Tibial nerve (tissue), 4 donors: Measurements from ENCODE around the gene PLEKHO2. TPM values are rescaled to one million over a fixed set of nuclear protein-coding genes. Genes with fewer than 3 reads are reported as not detected.
A peak's percentile ranks its signal among the peaks of the same experiment; 100 is the strongest.

Experiments
- DNase-seq, 2 donors: peaks; one replicate each; pipeline ENCODE4 v3.0.0-alpha.2; 2019; ENCODE audit warnings: low spot score in 2 of 2
- H3K27ac ChIP-seq, 4 donors: fragments of 200-600 bp; sonication (generic) in 3 of 4; one replicate each; pipeline ENCODE4 v1.5.1; 2017 to 2019; ENCODE audit warnings: mild to moderate bottlenecking in 1 of 4
- H3K27me3 ChIP-seq, 2 donors: fragments of 200-600 bp; sonication (generic) in 1 of 2; one replicate each; pipeline versions ENCODE4 v1.5.1 to v1.6.0; 2017 to 2019
- H3K36me3 ChIP-seq, 3 donors: fragments of 200-600 bp; sonication (generic); one replicate each; pipeline ENCODE4 v1.5.1; 2018 to 2019
- H3K4me1 ChIP-seq, 4 donors: fragments of 200-600 bp; sonication (generic) in 3 of 4; one replicate each; pipeline ENCODE4 v1.5.1; 2017 to 2019
- H3K4me3 ChIP-seq, 4 donors: fragments of 200-600 bp; sonication (generic) in 3 of 4; one replicate each; pipeline ENCODE4 v1.5.1; 2017 to 2019; ENCODE audit warnings: mild to moderate bottlenecking in 1 of 4, moderate library complexity in 1 of 4
- H3K9me3 ChIP-seq, 4 donors: fragments of 200-600 bp; sonication (generic) in 3 of 4; one replicate each; pipeline ENCODE4 v1.5.1; 2017 to 2019
- EP300 ChIP-seq, 2 donors: sonication (generic); formaldehyde crosslinking; IDR thresholded peaks; one replicate each; pipeline ENCODE4 v1.6.1; 2017; ENCODE audit warnings: antibody characterized with exemption in 2 of 2, mild to moderate bottlenecking in 1 of 2
- POLR2A ChIP-seq, 2 donors: fragments of 450-650 bp; IDR thresholded peaks; one replicate each; pipeline ENCODE4 v1.6.1; 2017; ENCODE audit warnings: antibody characterized with exemption in 2 of 2, mild to moderate bottlenecking in 2 of 2, moderate library complexity in 2 of 2
- WGBS, 2 donors: methylation state at CpG; one replicate each; pipeline ENCODE4 v1.1.5; 2018; 5-methylcytosine and 5-hydroxymethylcytosine counted together
- total RNA-seq, 4 donors: library from RNA; depleted of rRNA; stranded (reverse); fragments of >200 nt; gene quantifications; one replicate each; pipeline ENCODE4 v1.1.0, GENCODE V29; 2016
- TF ChIP-seq, protein P1 (sequence below), 5 experiments: fragments of 200-600 bp in 3 of 5; fragments of 450-650 bp in 2 of 5; sonication (generic) in 3 of 5; IDR thresholded peaks; one replicate each; pipeline ENCODE4 v1.5.1; 2016 to 2019; ENCODE audit warnings: antibody characterized with exemption in 5 of 5, mild to moderate bottlenecking in 3 of 5, moderate library complexity in 2 of 5

Gene PLEKHO2
- total RNA-seq, 4 donors from 2014 or later = 40.8 to 69.9 (median 60.2) TPM

GRCh38 chr15:64903326-64903950 is 61.7 kb downstream of the PLEKHO2 start:
- peaks cover 0 to 15% (median 2%) of the 10 kb centered on the region in 4 donors for H3K9me3 ChIP-seq
- H3K27ac ChIP-seq = no peak overlapping the region
- WGBS, 2 donors = 91 to 93% methylated on average over 4 of the region's 4 CpGs
- no peak for DNase-seq
- no peak overlapping the region for H3K4me3 ChIP-seq
- peaks cover 0 to 3% (median 0%) of the 10 kb centered on the region in 3 donors for H3K36me3 ChIP-seq
- TF ChIP-seq, protein P1, sequence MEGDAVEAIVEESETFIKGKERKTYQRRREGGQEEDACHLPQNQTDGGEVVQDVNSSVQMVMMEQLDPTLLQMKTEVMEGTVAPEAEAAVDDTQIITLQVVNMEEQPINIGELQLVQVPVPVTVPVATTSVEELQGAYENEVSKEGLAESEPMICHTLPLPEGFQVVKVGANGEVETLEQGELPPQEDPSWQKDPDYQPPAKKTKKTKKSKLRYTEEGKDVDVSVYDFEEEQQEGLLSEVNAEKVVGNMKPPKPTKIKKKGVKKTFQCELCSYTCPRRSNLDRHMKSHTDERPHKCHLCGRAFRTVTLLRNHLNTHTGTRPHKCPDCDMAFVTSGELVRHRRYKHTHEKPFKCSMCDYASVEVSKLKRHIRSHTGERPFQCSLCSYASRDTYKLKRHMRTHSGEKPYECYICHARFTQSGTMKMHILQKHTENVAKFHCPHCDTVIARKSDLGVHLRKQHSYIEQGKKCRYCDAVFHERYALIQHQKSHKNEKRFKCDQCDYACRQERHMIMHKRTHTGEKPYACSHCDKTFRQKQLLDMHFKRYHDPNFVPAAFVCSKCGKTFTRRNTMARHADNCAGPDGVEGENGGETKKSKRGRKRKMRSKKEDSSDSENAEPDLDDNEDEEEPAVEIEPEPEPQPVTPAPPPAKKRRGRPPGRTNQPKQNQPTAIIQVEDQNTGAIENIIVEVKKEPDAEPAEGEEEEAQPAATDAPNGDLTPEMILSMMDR (IDR thresholded peaks at IDR 0.05) = no peak
- TF ChIP-seq POLR2A (IDR thresholded peaks at IDR 0.05) (no peak), EP300 (IDR thresholded peaks at IDR 0.05) (no peak)
- peaks cover 0 to 18% (median 5%) of the 10 kb centered on the region in 4 donors for H3K4me1 ChIP-seq
- H3K27me3 ChIP-seq = no peaks in the 10 kb centered on the region

GRCh38 chr15:64904189-64904588 is 62.5 kb downstream of the PLEKHO2 start:
- no peak overlapping the region for H3K4me3 ChIP-seq
- peaks cover 0 to 3% (median 0%) of the 10 kb centered on the region in 3 donors for H3K36me3 ChIP-seq
- peaks cover 0 to 15% (median 2%) of the 10 kb centered on the region in 4 donors for H3K9me3 ChIP-seq
- 93 to 98% methylated on average over 4 of the region's 4 CpGs for WGBS, 2 donors
- no peak overlapping the region for H3K27ac ChIP-seq
- TF ChIP-seq POLR2A (IDR thresholded peaks at IDR 0.05) = no peak
- no peak for TF ChIP-seq EP300 (IDR thresholded peaks at IDR 0.05)
- TF ChIP-seq, protein P1 (IDR thresholded peaks at IDR 0.05) = no peak
- no peak for DNase-seq
- H3K4me1 ChIP-seq = peaks cover 0 to 12% (median 3%) of the 10 kb centered on the region in 4 donors
- H3K27me3 ChIP-seq = no peaks in the 10 kb centered on the region

- peak overlapping the region in 1 of 4 donors; percentile 44 for H3K27ac ChIP-seq
- H3K36me3 ChIP-seq = peaks cover 0 to 3% (median 0%) of the 10 kb centered on the region in 3 donors
- WGBS, 2 donors = 18 to 21% methylated on average over 28 to 30 of the region's 30 CpGs
- H3K4me1 ChIP-seq = peaks cover 0 to 10% (median 2%) of the 10 kb centered on the region in 4 donors
- H3K9me3 ChIP-seq = peaks cover 0 to 12% (median 2%) of the 10 kb centered on the region in 4 donors
- no peaks in the 10 kb centered on the region for H3K27me3 ChIP-seq
- H3K4me3 ChIP-seq = peak overlapping the region in 3 of 4 donors; percentile 0 to 42 (median 21)
- TF ChIP-seq POLR2A (IDR thresholded peaks at IDR 0.05) (no peak), EP300 (IDR thresholded peaks at IDR 0.05) (peak in 1 of 2 donors; percentile 45)
- TF ChIP-seq, protein P1 (IDR thresholded peaks at IDR 0.05) = peak; percentile 81 to 88 (median 83)
- peak; percentile 43 to 70 for DNase-seq
Measured at GRCh38 chr15:64905119-64905831, 63.6 kb downstream of the PLEKHO2 start.

- no peaks in the 10 kb centered on the region for H3K27me3 ChIP-seq
- peaks cover 0 to 8% (median 2%) of the 10 kb centered on the region in 4 donors for H3K9me3 ChIP-seq
- H3K4me3 ChIP-seq = no peak overlapping the region
- DNase-seq = no peak
- WGBS, 2 donors = 90 to 93% methylated on average over 8 to 9 of the region's 9 CpGs
- no peak overlapping the region for H3K27ac ChIP-seq
- TF ChIP-seq POLR2A (IDR thresholded peaks at IDR 0.05) (no peak), EP300 (IDR thresholded peaks at IDR 0.05) (no peak)
- TF ChIP-seq, protein P1 (IDR thresholded peaks at IDR 0.05) = no peak
- H3K36me3 ChIP-seq = peaks cover 0 to 3% (median 0%) of the 10 kb centered on the region in 3 donors
- H3K4me1 ChIP-seq = peaks cover 0 to 13% (median 2%) of the 10 kb centered on the region in 4 donors
Measured at GRCh38 chr15:64905941-64906340, 64.2 kb downstream of the PLEKHO2 start.

DNA sequence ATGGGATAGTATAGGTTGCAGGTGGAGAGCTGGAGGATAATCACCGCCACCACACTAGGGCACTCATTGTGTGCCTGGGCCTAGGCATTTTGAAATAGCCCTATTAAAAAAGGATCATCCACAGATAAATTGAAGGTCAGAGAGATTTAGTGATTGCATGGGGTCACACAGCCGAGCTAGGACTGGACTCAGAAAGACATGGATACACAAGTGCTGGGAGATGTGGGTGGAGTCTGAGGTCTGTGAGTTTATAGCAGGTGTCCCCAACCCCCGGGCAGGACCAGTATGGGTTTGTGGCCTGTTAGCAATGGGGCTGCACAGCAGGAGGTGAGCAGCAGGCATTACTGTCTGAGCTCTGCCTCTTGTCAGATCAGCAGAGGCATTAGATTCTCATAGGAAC is 64.7 kb downstream of the PLEKHO2 start:
- TF ChIP-seq POLR2A (IDR thresholded peaks at IDR 0.05) (no peak), EP300 (IDR thresholded peaks at IDR 0.05) (no peak)
- TF ChIP-seq, protein P1 (IDR thresholded peaks at IDR 0.05) = no peak
- Histone ChIP-seq H3K9me3 (peaks cover 0 to 3% (median 0%) of the 10 kb centered on the region in 4 donors), H3K36me3 (no peaks in the 10 kb centered on the region), H3K4me3 (no peak overlapping the region), H3K27ac (no peak overlapping the region), H3K27me3 (no peaks in the 10 kb centered on the region), H3K4me1 (peaks cover 0 to 17% (median 2%) of the 10 kb centered on the region in 4 donors)
- WGBS, 2 donors = 100% methylated on average over 3 of the region's 3 CpGs
- no peak for DNase-seq
